ENCODE measurements around the gene FBLN2. TPM values are rescaled to one million over a fixed set of nuclear protein-coding genes. Genes with fewer than 3 reads are reported as not detected.

FBLN2 gene
- total and polyA plus RNA-seq, 10 of the 15 experiments (the other 5 are each of a cell fraction or from before 2014, with no cell fraction given) = 0.03 to 0.41 (median 0.12) TPM; not detected in 2

DNA sequence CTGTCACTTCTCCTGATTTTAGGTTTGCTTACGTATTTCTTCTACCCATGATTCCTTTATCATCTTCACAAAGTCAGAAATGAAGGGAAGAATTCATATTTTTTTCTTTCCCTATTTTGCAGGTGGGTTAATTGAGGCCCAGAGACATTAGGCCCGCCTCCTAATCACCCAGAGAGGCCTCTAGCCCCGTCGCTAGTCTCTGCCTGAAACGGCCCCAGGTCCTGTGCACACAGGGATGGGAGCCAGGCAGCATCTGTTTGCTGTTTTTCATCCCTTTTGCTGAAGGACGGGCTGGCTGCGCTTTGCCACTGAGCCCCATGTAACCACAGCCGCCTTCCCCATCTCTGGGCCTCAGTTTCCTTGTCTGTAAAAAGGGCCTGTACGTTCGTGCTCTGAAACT, 135.9 kb downstream of the FBLN2 start:
- in situ Hi-C loops (cut with MboI) = no loop called here

More for the DNA sequence above, 135.9 kb downstream of the FBLN2 start:
- ATAC-seq (no peak), FAIRE-seq (no peak), DNase-seq (ENCODE audit: low read depth, low spot score) (no peak)
- WGBS (ENCODE audit: insufficient coverage, insufficient replicate concordance, low lambda C conversion rate, missing lambda C conversion rate) = 1% methylated on average over 10 of the region's 10 CpGs
- H3K27ac ChIP-seq (ENCODE audit: control insufficient read depth, insufficient read depth) = no peak overlapping the region
- ChIA-PET POLR2A (no interaction called here), RAD21 (ENCODE audit: unreplicated experiment) (no interaction called here), CTCF (no interaction called here), SMC1A (ENCODE audit: uncharacterized antibody, unreplicated experiment) (no interaction called here)
- no peaks in the 10 kb centered on the region for H4K20me1 ChIP-seq (ENCODE audit: control insufficient read depth, insufficient read depth)
- H3K36me3 ChIP-seq (ENCODE audit: control insufficient read depth in 2 of 2, insufficient read depth in 2 of 2, low read length in 1 of 2) = no peaks in the 10 kb centered on the region
- H3K79me2 ChIP-seq (ENCODE audit: control insufficient read depth, insufficient read depth, low read length) = no peaks in the 10 kb centered on the region
- H3K9ac ChIP-seq (ENCODE audit: control insufficient read depth, insufficient read depth, low read length) = no peak overlapping the region
- H3K4me2 ChIP-seq (ENCODE audit: control insufficient read depth, insufficient read depth) = no peak overlapping the region
- H3K9me3 ChIP-seq (replicated peaks; ENCODE audit: control insufficient read depth, insufficient read depth, low read length) = no peaks in the 10 kb centered on the region
- H3K4me1 ChIP-seq (ENCODE audit: control insufficient read depth, insufficient read depth, low read length) = no peaks in the 10 kb centered on the region
- intact Hi-C loops (cut with micrococcal nuclease; ENCODE audit: unreplicated experiment) = no loop called here
- no peak overlapping the region for H2AFZ ChIP-seq (ENCODE audit: control insufficient read depth, low read depth, low read length)
- peaks cover 0 to 4% of the 10 kb centered on the region in 2 experiments; a peak in 3 of 4 replicates for H3K27me3 ChIP-seq (replicated peaks in 1 of 2; ENCODE audit: control insufficient read depth in 2 of 2, insufficient read depth in 2 of 2, low read length in 1 of 2)
- no TSS peak for BruUV-seq (replicated peaks)
- no peak overlapping the region for H3K4me3 ChIP-seq
- TF ChIP-seq ZNF274 (IDR thresholded peaks at IDR 0.05; ENCODE audit: insufficient read depth, insufficient read length) = no peak
- TF ChIP-seq, protein P1, sequence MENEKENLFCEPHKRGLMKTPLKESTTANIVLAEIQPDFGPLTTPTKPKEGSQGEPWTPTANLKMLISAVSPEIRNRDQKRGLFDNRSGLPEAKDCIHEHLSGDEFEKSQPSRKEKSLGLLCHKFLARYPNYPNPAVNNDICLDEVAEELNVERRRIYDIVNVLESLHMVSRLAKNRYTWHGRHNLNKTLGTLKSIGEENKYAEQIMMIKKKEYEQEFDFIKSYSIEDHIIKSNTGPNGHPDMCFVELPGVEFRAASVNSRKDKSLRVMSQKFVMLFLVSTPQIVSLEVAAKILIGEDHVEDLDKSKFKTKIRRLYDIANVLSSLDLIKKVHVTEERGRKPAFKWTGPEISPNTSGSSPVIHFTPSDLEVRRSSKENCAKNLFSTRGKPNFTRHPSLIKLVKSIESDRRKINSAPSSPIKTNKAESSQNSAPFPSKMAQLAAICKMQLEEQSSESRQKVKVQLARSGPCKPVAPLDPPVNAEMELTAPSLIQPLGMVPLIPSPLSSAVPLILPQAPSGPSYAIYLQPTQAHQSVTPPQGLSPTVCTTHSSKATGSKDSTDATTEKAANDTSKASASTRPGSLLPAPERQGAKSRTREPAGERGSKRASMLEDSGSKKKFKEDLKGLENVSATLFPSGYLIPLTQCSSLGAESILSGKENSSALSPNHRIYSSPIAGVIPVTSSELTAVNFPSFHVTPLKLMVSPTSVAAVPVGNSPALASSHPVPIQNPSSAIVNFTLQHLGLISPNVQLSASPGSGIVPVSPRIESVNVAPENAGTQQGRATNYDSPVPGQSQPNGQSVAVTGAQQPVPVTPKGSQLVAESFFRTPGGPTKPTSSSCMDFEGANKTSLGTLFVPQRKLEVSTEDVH (IDR thresholded peaks at IDR 0.05; ENCODE audit: low read depth, partially characterized antibody) = no peak
- TF ChIP-seq ETV6 (conservative IDR thresholded peaks at IDR 0.05 in 1 of 2, IDR thresholded peaks at IDR 0.05 in 1 of 2; ENCODE audit: borderline replicate concordance in 1 of 2, low read depth in 1 of 2) = no peak
- no peak for TF ChIP-seq SMC3 (IDR thresholded peaks at IDR 0.05; ENCODE audit: borderline replicate concordance, low read length)
- no peak for TF ChIP-seq BRCA1 (IDR thresholded peaks at IDR 0.05; ENCODE audit: low read depth, low read length)
- TF ChIP-seq PML (IDR thresholded peaks at IDR 0.05; ENCODE audit: low read length) = no peak
- TF ChIP-seq, protein P2, sequence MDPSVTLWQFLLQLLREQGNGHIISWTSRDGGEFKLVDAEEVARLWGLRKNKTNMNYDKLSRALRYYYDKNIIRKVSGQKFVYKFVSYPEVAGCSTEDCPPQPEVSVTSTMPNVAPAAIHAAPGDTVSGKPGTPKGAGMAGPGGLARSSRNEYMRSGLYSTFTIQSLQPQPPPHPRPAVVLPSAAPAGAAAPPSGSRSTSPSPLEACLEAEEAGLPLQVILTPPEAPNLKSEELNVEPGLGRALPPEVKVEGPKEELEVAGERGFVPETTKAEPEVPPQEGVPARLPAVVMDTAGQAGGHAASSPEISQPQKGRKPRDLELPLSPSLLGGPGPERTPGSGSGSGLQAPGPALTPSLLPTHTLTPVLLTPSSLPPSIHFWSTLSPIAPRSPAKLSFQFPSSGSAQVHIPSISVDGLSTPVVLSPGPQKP (IDR thresholded peaks at IDR 0.05; ENCODE audit: low read depth, low read length) = no peak
- no peak for TF ChIP-seq CEBPB (IDR thresholded peaks at IDR 0.05; ENCODE audit: borderline replicate concordance in 1 of 2, low read depth in 2 of 2, low read length in 2 of 2)
- TF ChIP-seq ESRRA (IDR thresholded peaks at IDR 0.05; ENCODE audit: low read length) = no peak
- no peak for TF ChIP-seq MEF2B (IDR thresholded peaks at IDR 0.05; ENCODE audit: partially characterized antibody, poor library complexity, severe bottlenecking)
- TF ChIP-seq SMAD5 (IDR thresholded peaks at IDR 0.05; ENCODE audit: low read depth) = no peak
- TF ChIP-seq NFYA (IDR thresholded peaks at IDR 0.05; ENCODE audit: borderline replicate concordance, low read depth, low read length) = no peak
- TF ChIP-seq, protein P3, sequence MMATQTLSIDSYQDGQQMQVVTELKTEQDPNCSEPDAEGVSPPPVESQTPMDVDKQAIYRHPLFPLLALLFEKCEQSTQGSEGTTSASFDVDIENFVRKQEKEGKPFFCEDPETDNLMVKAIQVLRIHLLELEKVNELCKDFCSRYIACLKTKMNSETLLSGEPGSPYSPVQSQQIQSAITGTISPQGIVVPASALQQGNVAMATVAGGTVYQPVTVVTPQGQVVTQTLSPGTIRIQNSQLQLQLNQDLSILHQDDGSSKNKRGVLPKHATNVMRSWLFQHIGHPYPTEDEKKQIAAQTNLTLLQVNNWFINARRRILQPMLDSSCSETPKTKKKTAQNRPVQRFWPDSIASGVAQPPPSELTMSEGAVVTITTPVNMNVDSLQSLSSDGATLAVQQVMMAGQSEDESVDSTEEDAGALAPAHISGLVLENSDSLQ (IDR thresholded peaks at IDR 0.05) = no peak
- no peak for TF ChIP-seq CREB1 (IDR thresholded peaks at IDR 0.05; ENCODE audit: low read depth)
- TF ChIP-seq SRF (IDR thresholded peaks at IDR 0.05; ENCODE audit: low read depth in 2 of 2, low read length in 2 of 2) = no peak
- TF ChIP-seq RCOR1 (conservative IDR thresholded peaks at IDR 0.05; ENCODE audit: low read depth, low read length) = no peak

Measured in GM12878 (cell line).